ENCODE results near the gene AK9.

GRCh38 chr6:109511832-109512231 is 179.2 kb downstream of the AK9 start:
- TF ChIP-seq POLR2A (IDR thresholded peaks at IDR 0.05), result no peak
- TF ChIP-seq CTCF (IDR thresholded peaks at IDR 0.05), result no peak
